ENCODE data around the gene SLC34A3.
"Not testable (repeated sequence)": the region's sequence is repeated elsewhere in the genome, so short reads cannot be mapped to it uniquely, and the experiment has no call there.

The SLC34A3 gene

DNA sequence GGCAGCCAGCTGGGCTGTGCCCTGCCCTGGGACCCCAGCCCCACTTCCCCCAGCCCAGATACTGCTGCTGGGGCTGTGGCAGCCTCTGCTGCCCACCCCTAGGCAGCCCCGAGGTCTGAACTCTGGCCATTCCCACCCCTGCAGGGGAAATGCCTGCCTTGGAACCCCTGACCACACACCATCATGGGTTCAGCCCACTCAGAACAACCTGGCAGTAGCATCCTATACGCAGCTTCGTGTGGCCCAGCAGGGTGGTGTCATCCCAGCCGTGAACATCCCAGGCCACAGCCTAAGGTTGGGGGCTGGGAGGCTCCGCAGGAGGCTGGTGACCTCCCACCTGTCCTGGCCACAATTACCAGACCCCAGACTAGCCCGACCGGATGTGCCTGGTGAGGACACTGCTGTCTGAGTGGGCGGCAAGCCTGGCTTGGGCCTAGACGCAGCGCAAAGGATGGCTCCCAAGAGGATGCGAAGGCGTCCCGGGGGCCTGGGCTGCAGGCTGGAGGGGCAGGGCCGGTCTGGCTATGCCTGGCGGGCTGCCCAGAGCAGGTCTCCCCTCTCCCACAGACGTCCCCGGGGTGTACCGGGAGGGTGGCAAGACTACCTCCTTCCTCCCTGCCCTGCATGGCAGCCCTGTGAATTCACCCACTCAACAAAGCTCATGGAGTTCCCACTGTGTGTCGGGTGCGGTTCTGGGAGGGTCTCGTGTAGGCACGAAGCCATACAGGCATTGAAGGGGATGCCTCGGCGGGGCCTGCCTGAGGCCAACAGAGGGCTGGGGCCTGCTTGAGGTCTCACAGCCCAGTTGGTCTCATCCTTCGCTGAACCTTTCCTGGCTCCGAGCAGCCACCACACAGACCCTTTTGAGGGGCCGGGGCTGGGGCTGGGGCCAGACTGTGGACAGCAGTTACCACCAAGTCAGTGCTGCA is 1.5 kb upstream of the SLC34A3 start:
- DNase-seq (ENCODE audit: low read depth in 2 of 2): no peak

DNA sequence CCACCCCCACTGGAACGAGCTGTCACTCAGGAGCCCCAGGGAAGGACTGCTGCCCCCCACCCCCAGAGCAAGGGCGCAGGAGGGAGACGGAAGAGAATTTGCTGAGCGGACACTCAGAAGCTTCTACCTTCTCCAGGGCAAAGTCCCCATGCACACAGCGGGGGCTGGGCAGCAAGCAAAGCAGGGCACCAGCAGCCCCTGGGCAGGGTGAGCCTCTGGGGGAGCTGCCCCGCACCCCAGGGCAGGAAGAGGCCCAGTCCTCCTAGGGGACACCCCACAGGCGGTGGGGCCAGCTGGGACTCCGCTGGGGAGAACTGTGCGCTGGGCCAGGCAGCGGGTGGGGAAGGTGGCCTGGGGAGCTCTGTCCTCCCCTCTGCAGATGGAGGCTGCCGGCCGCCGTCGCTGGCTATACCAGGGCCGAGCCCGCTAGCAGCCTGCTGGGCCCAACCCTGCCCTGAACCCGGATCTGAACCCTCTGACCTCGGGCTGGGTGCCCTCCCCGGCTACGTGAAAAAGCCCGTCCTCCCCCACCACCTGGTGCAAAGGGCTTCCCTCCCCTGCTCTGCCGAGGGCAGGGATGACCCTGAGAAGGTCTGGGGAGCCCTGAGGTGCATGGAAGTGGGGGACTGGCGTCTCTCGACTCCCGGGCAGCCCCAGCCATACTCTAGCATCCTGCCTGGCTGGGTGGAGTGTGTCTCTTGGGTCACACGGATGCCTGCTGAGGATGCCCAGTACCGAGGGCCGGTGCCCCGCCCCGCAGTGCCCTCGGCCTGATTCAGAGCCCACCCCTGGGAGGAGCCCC is 597 bp upstream of the SLC34A3 start:
- no peak for DNase-seq (ENCODE audit: low read depth in 2 of 2)

DNA sequence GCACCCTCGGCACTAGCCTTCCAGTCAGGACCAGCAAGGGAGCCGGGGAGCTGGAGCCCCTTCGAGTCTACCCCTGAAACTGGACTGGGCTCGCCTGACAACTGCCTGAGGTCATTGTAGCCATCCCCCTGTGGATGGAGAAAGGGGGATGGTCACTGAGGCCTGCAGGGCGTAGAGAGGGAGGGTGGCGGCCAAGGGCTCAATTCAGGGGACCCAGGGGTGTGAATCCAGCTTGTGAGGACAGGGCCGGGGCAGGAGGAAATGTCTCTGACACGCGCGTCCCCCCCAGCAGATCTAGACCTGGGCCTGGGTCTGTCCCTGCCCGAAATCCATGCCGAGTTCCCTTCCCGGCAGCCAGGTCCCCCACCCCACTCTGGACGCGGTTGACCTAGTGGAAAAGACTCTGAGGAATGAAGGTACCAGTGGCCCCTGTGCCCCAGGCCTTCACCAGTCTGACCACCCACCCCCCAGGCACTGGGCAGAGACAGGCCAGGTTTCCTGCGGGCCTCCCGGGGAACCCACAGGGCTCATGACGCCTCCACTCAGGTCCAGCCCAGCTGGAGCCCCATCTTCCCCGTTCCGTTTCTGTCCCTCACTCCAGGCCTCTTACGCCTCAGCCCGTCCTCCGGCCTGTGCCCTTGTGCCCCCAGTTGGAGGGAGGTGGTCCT is 805 bp downstream of the SLC34A3 start:
- DNase-seq (ENCODE audit: low read depth in 2 of 2): no peak

DNA sequence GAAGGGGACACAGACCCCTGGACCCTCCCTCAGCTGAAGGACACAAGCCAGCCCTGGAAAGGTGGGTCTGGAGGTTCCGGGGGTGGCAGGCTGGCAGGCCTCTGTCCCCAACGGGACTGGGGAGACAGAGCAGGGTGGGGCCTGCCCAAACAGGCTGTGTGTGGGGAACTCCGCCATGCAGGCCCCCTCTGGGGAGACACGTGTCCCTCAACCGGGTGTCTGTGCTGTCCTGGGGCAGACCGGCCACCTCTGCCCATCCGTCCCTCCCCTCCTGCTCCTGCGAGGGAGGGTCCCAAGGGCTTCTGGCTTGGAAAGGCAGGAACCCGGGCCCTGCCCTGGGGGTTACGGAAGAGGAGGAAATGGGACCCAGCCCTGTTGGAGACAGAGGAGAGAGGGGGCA is 1.4 kb downstream of the SLC34A3 start:
- DNase-seq (ENCODE audit: low read depth in 2 of 2): no peak

DNA sequence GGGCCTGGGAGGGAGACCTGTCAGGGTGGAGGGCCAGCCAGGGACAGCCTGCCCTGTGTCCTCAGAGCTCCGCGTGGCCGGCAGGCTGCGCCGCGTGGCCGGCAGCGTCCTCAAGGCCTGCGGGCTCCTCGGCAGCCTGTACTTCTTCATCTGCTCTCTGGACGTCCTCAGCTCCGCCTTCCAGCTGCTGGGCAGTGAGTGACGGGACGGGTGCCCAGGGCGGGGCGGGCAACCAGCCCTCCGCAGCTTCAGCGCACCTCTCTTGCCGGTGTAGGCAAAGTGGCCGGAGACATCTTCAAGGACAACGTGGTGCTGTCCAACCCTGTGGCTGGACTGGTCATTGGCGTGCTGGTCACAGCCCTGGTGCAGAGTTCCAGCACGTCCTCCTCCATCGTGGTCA is 1.8 kb downstream of the SLC34A3 start:
- DNase-seq (ENCODE audit: low read depth in 2 of 2): no peak

DNA sequence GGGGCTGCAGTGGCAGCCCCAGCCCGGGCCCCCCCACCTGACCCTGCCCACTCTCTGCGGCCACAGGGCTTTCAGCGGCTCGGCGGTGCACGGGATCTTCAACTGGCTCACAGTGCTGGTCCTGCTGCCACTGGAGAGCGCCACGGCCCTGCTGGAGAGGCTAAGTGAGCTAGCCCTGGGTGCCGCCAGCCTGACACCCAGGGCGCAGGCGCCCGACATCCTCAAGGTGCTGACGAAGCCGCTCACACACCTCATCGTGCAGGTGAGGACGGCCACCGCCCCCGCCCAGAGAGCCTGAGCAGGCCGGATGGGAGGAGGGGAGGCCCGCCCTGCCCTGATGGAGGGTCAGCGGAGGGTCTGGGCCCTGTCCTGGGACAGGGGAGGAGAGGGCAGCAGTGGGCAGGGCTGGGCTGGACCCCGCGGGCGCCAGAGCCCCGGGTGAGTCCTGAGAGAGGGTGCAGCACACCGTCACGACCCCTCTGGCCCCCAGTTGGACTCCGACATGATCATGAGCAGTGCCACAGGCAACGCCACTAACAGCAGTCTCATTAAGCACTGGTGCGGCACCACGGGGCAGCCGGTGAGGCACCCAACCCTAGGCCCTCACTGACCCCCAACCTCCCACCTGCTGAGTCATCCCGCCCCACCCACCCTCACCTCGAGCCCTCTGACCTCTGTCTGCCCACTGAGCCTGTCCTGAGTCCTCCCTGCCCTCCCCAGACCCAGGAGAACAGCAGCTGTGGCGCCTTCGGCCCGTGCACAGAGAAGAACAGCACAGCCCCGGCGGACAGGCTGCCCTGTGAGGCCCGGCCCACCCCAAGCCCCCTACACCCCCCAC is 2.7 kb downstream of the SLC34A3 start:
- DNase-seq (ENCODE audit: low read depth in 2 of 2): no peak

DNA sequence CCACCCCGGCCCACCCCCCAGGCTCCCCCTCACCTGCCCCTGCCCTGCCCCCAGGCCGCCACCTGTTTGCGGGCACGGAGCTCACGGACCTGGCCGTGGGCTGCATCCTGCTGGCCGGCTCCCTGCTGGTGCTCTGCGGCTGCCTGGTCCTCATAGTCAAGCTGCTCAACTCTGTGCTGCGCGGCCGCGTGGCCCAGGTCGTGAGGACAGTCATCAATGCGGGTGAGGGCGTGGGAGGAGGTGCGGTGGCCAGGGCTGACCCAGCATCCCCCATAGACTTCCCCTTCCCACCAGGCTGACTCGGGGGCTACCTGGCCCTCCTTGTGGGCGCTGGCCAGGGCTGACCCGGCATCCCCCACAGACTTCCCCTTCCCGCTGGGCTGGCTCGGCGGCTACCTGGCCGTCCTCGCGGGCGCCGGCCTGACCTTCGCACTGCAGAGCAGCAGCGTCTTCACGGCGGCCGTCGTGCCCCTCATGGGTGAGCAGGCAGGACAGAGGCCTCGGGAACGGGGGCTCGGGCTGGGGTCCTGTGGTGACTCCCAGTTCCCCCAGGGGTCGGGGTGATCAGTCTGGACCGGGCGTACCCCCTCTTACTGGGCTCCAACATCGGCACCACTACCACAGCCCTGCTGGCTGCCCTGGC is 3.5 kb downstream of the SLC34A3 start:
- DNase-seq (ENCODE audit: low read depth in 2 of 2): no peak

DNA sequence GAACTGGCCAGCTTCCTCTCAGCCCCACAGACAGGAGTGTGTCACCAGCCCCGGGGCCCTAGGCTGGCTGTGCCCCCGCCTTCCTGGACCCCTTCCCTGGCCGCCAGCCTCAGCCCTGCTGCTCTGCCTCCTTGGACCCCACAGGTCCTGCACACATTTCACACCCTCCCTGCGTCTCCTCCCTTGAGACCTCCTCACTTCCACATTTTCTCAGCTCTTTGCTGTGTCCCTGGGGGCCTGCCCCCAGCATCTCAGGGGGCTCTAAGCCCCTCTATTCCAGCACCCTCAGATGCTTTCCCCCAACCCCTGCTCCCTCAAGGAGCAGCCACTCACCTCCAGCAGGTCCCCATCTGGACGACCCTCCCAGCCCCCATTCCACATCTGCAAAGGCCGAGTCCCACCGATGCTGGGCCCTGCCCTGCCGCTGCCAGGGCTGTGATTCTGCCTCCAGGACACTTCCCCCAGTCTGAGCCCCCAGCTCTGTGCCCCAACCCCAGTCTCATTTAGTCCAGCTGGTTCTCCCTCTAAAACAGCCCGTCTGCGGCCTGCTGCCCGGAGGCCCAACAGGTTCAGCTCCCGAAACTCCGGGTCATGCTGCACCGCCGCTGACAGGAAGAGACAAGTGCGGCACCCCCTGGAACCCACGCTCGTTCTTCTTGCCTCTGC is 4.2 kb downstream of the SLC34A3 start:
- DNase-seq (ENCODE audit: low read depth in 2 of 2): no peak

DNA sequence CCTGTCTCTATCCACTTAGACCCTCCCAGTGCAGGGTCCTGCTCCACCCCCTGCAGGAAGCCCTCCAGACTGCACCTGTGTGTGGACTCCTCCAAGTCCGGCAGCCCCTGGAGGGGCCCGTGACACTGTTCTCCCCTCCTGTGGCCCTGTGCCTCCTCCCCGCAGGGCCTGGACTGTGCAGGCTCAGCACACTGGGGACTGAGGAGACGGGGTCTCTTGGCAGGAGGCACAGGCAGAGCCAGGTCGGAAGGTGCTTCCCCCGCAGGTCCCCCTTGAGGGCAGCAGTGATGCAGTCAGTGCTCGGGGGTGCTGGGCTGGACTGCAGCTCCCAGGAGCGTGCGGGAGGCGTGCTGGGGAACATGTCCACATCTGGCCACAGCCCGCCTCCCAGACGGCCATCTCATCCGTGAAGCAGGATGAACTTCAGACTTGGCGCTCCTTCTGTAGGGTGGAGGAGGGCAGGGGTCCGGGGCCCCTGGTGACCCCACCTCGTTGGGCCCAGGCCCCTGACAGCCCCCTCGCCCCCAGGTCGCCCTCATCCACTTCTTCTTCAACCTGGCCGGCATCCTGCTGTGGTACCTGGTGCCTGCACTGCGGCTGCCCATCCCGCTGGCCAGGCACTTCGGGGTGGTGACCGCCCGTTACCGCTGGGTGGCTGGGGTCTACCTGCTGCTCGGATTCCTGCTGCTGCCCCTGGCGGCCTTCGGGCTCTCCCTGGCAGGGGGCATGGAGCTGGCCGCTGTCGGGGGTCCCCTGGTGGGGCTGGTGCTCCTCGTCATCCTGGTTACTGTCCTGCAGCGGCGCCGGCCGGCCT is 4.9 kb downstream of the SLC34A3 start:
- no peak for DNase-seq (ENCODE audit: low read depth in 2 of 2)

DNA sequence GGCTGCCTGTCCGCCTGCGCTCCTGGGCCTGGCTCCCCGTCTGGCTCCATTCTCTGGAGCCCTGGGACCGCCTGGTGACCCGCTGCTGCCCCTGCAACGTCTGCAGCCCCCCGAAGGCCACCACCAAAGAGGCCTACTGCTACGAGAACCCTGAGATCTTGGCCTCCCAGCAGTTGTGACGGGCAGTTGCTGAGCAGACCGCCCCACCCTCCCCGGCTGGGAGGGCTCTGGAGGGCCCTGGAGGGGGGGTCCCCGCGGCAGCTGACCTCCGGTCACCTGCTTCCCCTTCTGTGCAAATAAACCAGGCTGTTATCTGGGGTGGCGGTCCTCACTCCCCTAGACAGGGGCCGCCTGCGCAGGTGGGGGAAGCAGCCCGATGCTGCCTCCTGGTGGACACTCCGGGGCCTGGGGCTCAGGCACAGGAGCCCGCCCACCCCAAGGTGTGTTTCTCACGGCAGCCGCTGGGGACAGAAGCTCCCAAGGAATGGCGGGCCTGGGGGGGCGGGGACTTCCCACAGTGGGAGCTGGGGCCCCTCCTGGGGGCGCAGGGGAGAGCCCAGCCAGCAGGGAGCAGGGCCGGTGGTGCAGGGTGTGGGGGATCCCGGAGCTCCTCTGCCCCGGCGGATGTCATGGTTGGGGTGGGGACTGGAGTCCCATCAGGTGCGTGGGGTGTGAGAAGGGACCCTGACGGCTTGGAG is 5.7 kb downstream of the SLC34A3 start:
- DNase-seq (ENCODE audit: low read depth in 2 of 2): peak; percentile 76 to 87

DNA sequence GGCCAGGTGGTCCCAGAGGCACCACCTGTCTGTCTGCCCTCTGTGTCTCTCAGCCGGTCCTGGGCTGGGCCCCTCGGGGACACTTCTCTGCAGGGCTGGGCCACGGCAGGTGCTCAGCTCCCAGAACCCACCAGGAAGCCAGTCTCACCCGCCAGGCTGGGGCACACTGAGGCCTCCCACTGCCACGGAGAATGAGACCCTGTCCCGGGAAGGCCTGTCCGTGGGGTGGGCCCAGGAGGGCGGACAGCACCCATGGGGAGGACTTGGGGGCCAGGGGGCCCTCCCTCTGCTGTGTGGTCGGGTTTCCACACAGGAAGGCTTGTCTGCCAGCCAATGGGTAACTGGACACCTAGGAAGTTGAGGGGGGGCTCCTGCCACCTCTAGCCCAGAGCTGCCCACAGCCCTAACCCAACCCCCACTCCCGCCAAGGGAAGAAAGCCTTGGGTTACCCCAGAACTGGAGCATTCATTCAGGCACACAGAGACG is 6.3 kb downstream of the SLC34A3 start:
- DNase-seq (ENCODE audit: low read depth in 2 of 2): no peak

DNA sequence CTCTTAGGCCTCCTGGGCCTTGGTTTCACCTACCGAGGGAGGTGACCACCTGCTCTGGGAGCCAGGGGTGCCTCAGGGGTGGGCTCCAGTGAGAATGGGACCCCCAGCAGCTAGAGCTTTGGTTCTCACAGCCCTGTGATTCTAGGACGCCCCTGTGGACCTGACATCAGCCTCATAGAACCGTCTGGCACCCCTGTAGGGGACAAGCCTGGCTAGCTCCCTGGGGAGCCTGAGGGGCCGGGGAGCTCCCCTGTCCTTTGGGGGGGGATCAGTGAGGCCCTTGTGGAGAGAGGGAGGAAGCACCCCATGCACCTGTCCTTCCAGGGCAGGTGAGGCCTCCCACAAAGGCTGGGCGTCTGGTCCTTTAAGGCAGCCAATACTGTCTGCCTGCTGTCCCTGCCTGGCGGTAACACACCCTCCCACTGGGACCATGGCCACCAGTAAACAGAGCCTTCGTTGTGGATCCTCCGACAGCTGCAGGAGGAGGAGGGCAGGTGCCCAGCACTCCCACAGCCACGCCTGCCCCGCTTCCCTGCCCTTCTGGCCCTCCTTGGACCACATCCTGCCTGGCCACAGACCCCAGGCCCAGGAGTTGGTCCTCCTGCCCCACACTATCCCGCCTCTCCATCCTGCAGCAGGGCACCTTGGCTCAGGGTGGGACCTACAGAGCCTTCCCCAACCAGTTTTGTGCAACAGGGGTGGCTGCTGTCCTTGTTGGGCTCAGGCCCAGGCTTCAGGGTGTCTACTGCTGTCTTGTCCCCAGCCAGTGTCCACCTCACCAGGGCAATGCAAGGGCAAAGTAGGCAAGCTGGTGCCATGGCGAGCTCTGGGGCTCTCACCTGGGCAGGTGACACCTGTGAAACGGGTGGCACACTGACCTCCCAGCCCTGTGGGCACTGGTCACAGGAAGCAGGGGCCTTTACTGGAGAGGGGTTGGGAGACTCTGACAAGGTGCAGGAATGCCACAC is 7.3 kb downstream of the SLC34A3 start:
- DNase-seq (ENCODE audit: low read depth in 2 of 2): no peak

DNA sequence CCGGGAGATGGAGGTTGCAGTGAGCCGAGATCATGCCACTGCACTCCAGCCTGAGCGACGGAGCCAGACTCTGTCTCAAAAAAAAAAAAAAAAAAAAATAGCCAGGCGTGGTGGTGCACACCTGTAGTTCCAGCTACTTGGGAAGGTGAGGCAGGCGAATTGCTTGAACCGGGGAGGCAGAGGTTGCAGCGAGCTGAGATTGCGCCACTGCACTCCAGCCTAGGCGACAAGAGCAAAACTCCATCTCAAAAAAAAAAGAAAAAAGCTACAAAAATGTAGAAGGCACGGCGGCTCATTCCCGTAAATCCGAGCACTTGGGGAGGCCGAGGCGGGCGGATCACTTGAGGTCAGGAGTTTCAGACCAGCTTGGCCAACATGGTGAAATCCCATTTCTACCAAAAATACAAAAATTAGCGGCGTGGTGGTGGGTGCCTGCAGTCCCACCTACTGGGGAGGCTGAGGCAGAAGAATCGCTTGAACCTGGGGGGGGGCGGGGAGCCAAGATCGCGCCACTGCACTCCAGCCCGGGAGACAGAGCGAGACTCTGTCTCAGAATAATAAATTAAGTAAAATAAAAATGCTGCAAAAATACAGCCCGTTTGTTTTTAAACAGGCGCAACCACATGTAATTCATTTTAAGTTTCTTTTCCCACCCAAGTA is 9.0 kb downstream of the SLC34A3 start:
- DNase-seq (ENCODE audit: low read depth in 2 of 2): not testable (repeated sequence)

DNA sequence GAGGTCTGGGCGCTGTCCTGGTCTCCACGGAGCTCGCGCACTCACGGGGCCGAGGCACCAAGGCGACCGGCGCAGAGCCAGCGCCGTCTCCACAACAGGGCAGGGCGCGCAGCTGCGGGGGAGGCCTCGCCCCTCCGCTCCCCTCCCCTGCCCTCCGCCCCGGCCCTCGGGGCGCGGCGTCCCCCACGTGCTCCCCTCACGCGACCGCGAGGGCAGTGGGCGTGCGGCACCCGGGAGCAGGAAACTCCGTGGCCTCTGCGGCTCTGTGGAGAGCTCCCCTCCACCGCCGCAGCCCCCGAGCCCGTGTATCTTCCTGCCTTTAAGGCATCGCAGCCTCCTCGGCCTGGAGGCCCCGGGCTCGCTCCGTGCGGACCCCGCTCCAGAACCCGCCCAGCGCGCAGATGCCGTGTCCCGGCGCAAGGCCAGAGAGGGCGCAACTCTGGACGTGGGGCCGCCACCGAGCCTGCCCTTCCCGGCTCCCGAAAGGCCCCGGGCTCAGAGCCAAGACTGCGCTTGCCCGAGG is 9.7 kb downstream of the SLC34A3 start:
- DNase-seq (ENCODE audit: low read depth in 2 of 2): peak; percentile 15 to 37

DNA sequence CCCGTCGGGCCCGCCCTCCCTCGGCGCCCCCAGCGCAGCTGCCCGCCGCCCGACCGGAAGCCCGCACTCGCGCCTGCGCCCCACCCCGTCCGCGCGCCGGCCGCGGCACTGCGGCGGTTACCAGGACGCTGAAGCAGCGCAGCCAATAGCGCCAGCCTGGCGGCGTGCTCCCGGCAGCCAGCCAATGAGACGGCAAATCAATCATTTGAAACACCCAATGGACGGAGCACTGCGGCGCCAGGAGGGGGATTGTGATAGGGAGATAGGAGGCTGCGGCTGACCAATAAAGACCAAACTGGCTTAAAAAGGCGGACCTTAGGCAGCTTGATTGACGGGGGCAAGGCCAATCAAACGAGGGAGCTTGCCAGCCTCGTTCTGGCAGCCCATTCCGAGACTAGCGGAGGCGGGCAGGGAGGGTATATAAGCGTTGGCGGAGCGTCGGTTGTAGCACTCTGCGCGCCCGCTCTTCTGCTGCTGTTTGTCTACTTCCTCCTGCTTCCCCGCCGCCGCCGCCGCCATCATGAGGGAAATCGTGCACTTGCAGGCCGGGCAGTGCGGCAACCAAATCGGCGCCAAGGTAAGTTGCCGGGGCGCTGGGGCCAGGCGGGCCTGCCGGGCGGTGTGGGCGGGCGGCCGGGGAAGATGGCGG is 10.3 kb downstream of the SLC34A3 start, which contains the start of gene TUBB4B:
TUBB4B (plus strand) TSS at position 447 of the 649 bp plus-strand sequence; CDS start at position 521, 74 bp downstream.
- peak; percentile 89 to 95 for DNase-seq (ENCODE audit: low read depth in 2 of 2)

All from stimulated activated CD8-positive, alpha-beta memory T cell treated with anti-CD3 and anti-CD28 coated beads, Interleukin-7, amount 100 ng/mL, for 1 hour (primary cell).